Measurements from ENCODE around the gene DNAJC3. TPM values are rescaled to one million over a fixed set of nuclear protein-coding genes. Genes with fewer than 3 reads are reported as not detected.

DNAJC3 gene
- total and polyA plus RNA-seq, 2 of the 8 experiments (the other 6 are each of a cell fraction or from before 2014, with no cell fraction given) = 4.3 to 24.1 TPM

- no peak overlapping the region for H3K56ac ChIP-seq (replicated peaks; ENCODE audit: insufficient read length, low read depth, low read length)
- H3K27me3 ChIP-seq (replicated peaks in 1 of 4; ENCODE audit: control insufficient read depth in 3 of 4, extremely low read depth in 1 of 4, insufficient read depth in 3 of 4, low read length in 3 of 4) = no peaks in the 10 kb centered on the region
- H4K91ac ChIP-seq (replicated peaks; ENCODE audit: insufficient read length, low read length) = no peak overlapping the region
- H3K9me3 ChIP-seq (ENCODE audit: insufficient read depth in 2 of 2, low read depth in 1 of 2, low read length in 1 of 2) = no peaks in the 10 kb centered on the region
- H2BK20ac ChIP-seq (ENCODE audit: low read length) = no peak overlapping the region
- no peak overlapping the region for H3K23ac ChIP-seq (ENCODE audit: insufficient read length)
- H2BK15ac ChIP-seq (ENCODE audit: low read length) = no peak overlapping the region
- H2AFZ ChIP-seq (ENCODE audit: low read length) = no peak overlapping the region
- H3K4me1 ChIP-seq (replicated peaks in 1 of 4; ENCODE audit: control insufficient read depth in 3 of 4, insufficient read depth in 4 of 4, low read length in 3 of 4) = peaks cover 0 to 4% (median 3%) of the 10 kb centered on the region in 4 experiments; a peak in 4 of 7 replicates
- no peak overlapping the region for H4K8ac ChIP-seq (ENCODE audit: extremely low read depth, insufficient read depth, low read length)
- no peak overlapping the region for H3K27ac ChIP-seq (ENCODE audit: low read depth, low read length)
- 76% methylated on average over 2 of the region's 2 CpGs; no CpG with 5 or more reads in 1 of the 2 experiments for WGBS, 2 experiments (ENCODE audit: extremely low coverage in 1 of 2, insufficient coverage in 1 of 2, insufficient read length in 1 of 2, insufficient replicate concordance in 2 of 2, low coverage in 1 of 2, low lambda C conversion rate in 2 of 2, missing lambda C conversion rate in 1 of 2)
- H3K18ac ChIP-seq (ENCODE audit: extremely low read depth, low read length) = no peak overlapping the region
- no peak overlapping the region for H4K5ac ChIP-seq (ENCODE audit: insufficient read length, low read depth, low read length)
- no peak overlapping the region for H2BK12ac ChIP-seq (ENCODE audit: low read depth, low read length)
- peaks cover 2% of the 10 kb centered on the region; the same call in 1 of the 2 replicates for H3K79me1 ChIP-seq (ENCODE audit: low read depth, low read length)
- no peak overlapping the region for H3K4ac ChIP-seq (replicated peaks; ENCODE audit: insufficient read length, low read depth, low read length)
- no peak overlapping the region for H2BK120ac ChIP-seq (replicated peaks; ENCODE audit: low read depth, low read length)
- no peak for DNase-seq (ENCODE audit: low read depth in 1 of 2, low spot score in 2 of 2)
- H3K23me2 ChIP-seq (ENCODE audit: low read depth, low read length) = peaks cover 9% of the 10 kb centered on the region
- peaks cover 0 to 5% of the 10 kb centered on the region in 2 experiments for H4K20me1 ChIP-seq (replicated peaks in 1 of 2; ENCODE audit: control insufficient read depth in 1 of 2, insufficient read depth in 2 of 2, low read length in 2 of 2)
- H2AK5ac ChIP-seq (ENCODE audit: low read depth, low read length) = no peak overlapping the region
- H3K9ac ChIP-seq (replicated peaks in 1 of 4; ENCODE audit: extremely low read depth in 1 of 4, low read depth in 3 of 4, low read length in 3 of 4) = no peak overlapping the region
- ChIA-PET POLR2A (ENCODE audit: partially characterized antibody) (no interaction called here), CTCF (ENCODE audit: partially characterized antibody) (no interaction called here)
- H3K14ac ChIP-seq (ENCODE audit: insufficient read length) = no peak overlapping the region
- TF ChIP-seq BRCA1 (IDR thresholded peaks at IDR 0.05; ENCODE audit: low read depth, low read length) (no peak), CEBPB (IDR thresholded peaks at IDR 0.05; ENCODE audit: low read depth, low read length) (no peak), CTBP2 (IDR thresholded peaks at IDR 0.05; ENCODE audit: borderline replicate concordance, insufficient read depth, insufficient read length, low read length) (no peak), E2F6 (IDR thresholded peaks at IDR 0.05) (no peak), SIRT6 (IDR thresholded peaks at IDR 0.05; ENCODE audit: low read length) (no peak), GTF2F1 (IDR thresholded peaks at IDR 0.05; ENCODE audit: borderline replicate concordance, low read depth, low read length) (no peak), ZNF274 (IDR thresholded peaks at IDR 0.05; ENCODE audit: borderline replicate concordance, extremely low read depth, low read length) (no peak), SRF (IDR thresholded peaks at IDR 0.05; ENCODE audit: low read depth, low read length) (no peak), RBBP5 (IDR thresholded peaks at IDR 0.05; ENCODE audit: borderline replicate concordance, low read depth, low read length) (no peak), SP1 (IDR thresholded peaks at IDR 0.05; ENCODE audit: low read depth, low read length) (no peak)
- no peaks in the 10 kb centered on the region for H3K36me3 ChIP-seq (ENCODE audit: control insufficient read depth in 2 of 4, insufficient read depth in 4 of 4, low read length in 3 of 4)
- H2BK5ac ChIP-seq (ENCODE audit: low read depth, low read length) = no peak overlapping the region
- no peak overlapping the region for H3K4me2 ChIP-seq (ENCODE audit: insufficient read depth in 1 of 2, low read depth in 2 of 2, low read length in 2 of 2)
- FAIRE-seq = no peak
- peaks cover 0 to 51% of the 10 kb centered on the region in 2 experiments; a peak in 2 of 4 replicates for H3K79me2 ChIP-seq (ENCODE audit: control insufficient read depth in 1 of 2, insufficient read depth in 2 of 2, low read length in 2 of 2)
- no peak overlapping the region for H3K4me3 ChIP-seq (ENCODE audit: extremely low read depth in 1 of 4, insufficient read depth in 2 of 4, low read depth in 3 of 4, low read length in 4 of 4)
Measured at GRCh38 chr13:95679722-95680121, 2.8 kb downstream of the DNAJC3 start.
